ENCODE results near the gene GFRA4. TPM values are rescaled to one million over a fixed set of nuclear protein-coding genes. Genes with fewer than 3 reads are reported as not detected.

The GFRA4 gene
- total RNA-seq, 1 experiment from 2014 or later: not detected

DNA sequence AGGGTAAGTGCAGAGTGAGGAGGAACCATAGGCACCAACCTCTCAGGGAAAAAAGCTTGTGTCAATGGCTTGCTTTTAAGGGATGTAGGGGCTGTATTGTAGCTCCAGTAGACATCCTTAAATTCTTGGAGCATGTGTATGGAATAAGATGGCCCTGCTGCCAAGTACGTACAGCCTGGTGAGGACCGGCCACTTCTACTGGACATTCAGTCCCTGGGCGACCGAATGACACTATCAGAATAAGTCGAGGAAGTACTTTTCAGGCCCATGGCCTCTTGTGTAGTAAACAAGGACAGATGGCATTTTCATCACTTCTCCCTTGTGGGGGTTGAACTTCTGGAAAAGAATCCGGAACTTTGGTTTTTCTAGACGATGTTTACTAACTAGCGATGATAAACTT is 32.8 kb downstream of the GFRA4 start (continued):
- no peak for TF ChIP-seq TCF7L2 (IDR thresholded peaks at IDR 0.05; ENCODE audit: borderline replicate concordance, extremely low read depth, insufficient read depth, insufficient read length)
- no peak for TF ChIP-seq CEBPB (IDR thresholded peaks at IDR 0.05; ENCODE audit: low read depth)
- no peak for TF ChIP-seq EGR1 (IDR thresholded peaks at IDR 0.05; ENCODE audit: low read depth)
- no peak for TF ChIP-seq ELF1 (IDR thresholded peaks at IDR 0.05; ENCODE audit: borderline replicate concordance, low read depth)

GRCh38 chr20:3629893-3630292 is 33.3 kb downstream of the GFRA4 start:
- intact Hi-C loops (cut with micrococcal nuclease): no loop called here
- no peak for TF ChIP-seq JUND (IDR thresholded peaks at IDR 0.05)
- TF ChIP-seq ELF1 (IDR thresholded peaks at IDR 0.05; ENCODE audit: borderline replicate concordance, low read depth): no peak
- no TSS peak for BruUV-seq (replicated peaks)
- H3K79me2 ChIP-seq (ENCODE audit: insufficient read depth, low read length): no peaks in the 10 kb centered on the region
- no peaks in the 10 kb centered on the region for H3K27me3 ChIP-seq (ENCODE audit: insufficient read depth, low read length)
- no peak overlapping the region for H3K4me2 ChIP-seq (ENCODE audit: low read length)
- H3K27ac ChIP-seq (ENCODE audit: low read depth, low read length): no peak overlapping the region
- H3K9ac ChIP-seq (ENCODE audit: low read length): no peak overlapping the region
- no peaks in the 10 kb centered on the region for H4K20me1 ChIP-seq (ENCODE audit: insufficient read depth)
- CTCF ChIA-PET: interaction anchor here (1.3 kb wide), 1 partner anchor 67 kb away, joined by 5 read pairs; no protein-coding TSS in a partner anchor
- H3K4me1 ChIP-seq (ENCODE audit: control insufficient read depth in 1 of 2, insufficient read depth in 2 of 2, low read length in 2 of 2): no peaks in the 10 kb centered on the region
- no peak overlapping the region for H2AFZ ChIP-seq (ENCODE audit: low read depth, low read length, poor library complexity, severe bottlenecking)
- POLR2A ChIA-PET: no interaction called here
- RAD21 ChIA-PET (ENCODE audit: low non-redundant PET in 1 of 2, low total read pairs in 2 of 2, uncharacterized antibody in 2 of 2, unreplicated experiment in 2 of 2): no interaction called here
- DNase-seq (ENCODE audit: low read depth, low spot score) (no peak), ATAC-seq (no peak)
- H3K9me3 ChIP-seq (ENCODE audit: control insufficient read depth in 1 of 2, insufficient read depth in 1 of 2, low read depth in 1 of 2, low read length in 2 of 2): no peaks in the 10 kb centered on the region
- H3K4me3 ChIP-seq (replicated peaks in 1 of 2; ENCODE audit: low read depth in 1 of 2, low read length in 2 of 2): no peak overlapping the region
- H3K36me3 ChIP-seq (ENCODE audit: control insufficient read depth in 1 of 2, insufficient read depth in 2 of 2, low read length in 2 of 2): no peaks in the 10 kb centered on the region; a peak in 1 of 4 replicates
- no peaks in the 10 kb centered on the region for H3K9me2 ChIP-seq (ENCODE audit: insufficient read depth)

- H3K4me3 ChIP-seq (replicated peaks in 1 of 2; ENCODE audit: low read depth in 1 of 2, low read length in 2 of 2): no peak overlapping the region
- ChIA-PET CTCF (no interaction called here), POLR2A (interaction anchor here (0.6 kb wide), 1 partner anchor 13 kb away, joined by 3 read pairs; no protein-coding TSS in a partner anchor), RAD21 (ENCODE audit: low non-redundant PET in 1 of 2, low total read pairs in 2 of 2, uncharacterized antibody in 2 of 2, unreplicated experiment in 2 of 2) (no interaction called here)
- BruUV-seq (replicated peaks): no TSS peak
- no peaks in the 10 kb centered on the region for H3K36me3 ChIP-seq (ENCODE audit: control insufficient read depth in 1 of 2, insufficient read depth in 2 of 2, low read length in 2 of 2)
- no peaks in the 10 kb centered on the region for H3K9me2 ChIP-seq (ENCODE audit: insufficient read depth)
- H2AFZ ChIP-seq (ENCODE audit: low read depth, low read length, poor library complexity, severe bottlenecking): no peak overlapping the region
- intact Hi-C loops (cut with micrococcal nuclease): no loop called here
- H4K20me1 ChIP-seq (ENCODE audit: insufficient read depth): no peaks in the 10 kb centered on the region
- no peaks in the 10 kb centered on the region for H3K27me3 ChIP-seq (ENCODE audit: insufficient read depth, low read length)
- no peak overlapping the region for H3K4me2 ChIP-seq (ENCODE audit: low read length)
- no peak overlapping the region for H3K9ac ChIP-seq (ENCODE audit: low read length)
- DNase-seq (ENCODE audit: low read depth, low spot score): no peak
- no peak overlapping the region for H3K27ac ChIP-seq (ENCODE audit: low read depth, low read length)
- TF ChIP-seq REST (IDR thresholded peaks at IDR 0.05; ENCODE audit: low read depth) (no peak), JUND (IDR thresholded peaks at IDR 0.05) (no peak), RAD21 (IDR thresholded peaks at IDR 0.05; ENCODE audit: low read depth) (no peak)
- no peaks in the 10 kb centered on the region for H3K9me3 ChIP-seq (ENCODE audit: control insufficient read depth in 1 of 2, insufficient read depth in 1 of 2, low read depth in 1 of 2, low read length in 2 of 2)
- H3K4me1 ChIP-seq (ENCODE audit: control insufficient read depth in 1 of 2, insufficient read depth in 2 of 2, low read length in 2 of 2): no peaks in the 10 kb centered on the region
- no peaks in the 10 kb centered on the region for H3K79me2 ChIP-seq (ENCODE audit: insufficient read depth, low read length)
- no peak for ATAC-seq
These were observed 34.5 kb downstream of the GFRA4 start for GRCh38 chr20:3628502-3629314.
